Parathyroid adenoma (tissue), 2 donors: Measurements from ENCODE around the gene TMEM242.
"Not testable (repeated sequence)": the region's sequence is repeated elsewhere in the genome, so short reads cannot be mapped to it uniquely, and the experiment has no call there.

Experiments
- H2AFZ ChIP-seq: fragments of 300-600 bp; sonication (generic); one replicate; pipeline ENCODE4 v1.7.0; 2017; ENCODE audit warnings: antibody characterized with exemption, mild to moderate bottlenecking
- H3K27ac ChIP-seq: fragments of 300-600 bp; sonication (generic); one replicate; pipeline ENCODE4 v1.7.0; 2017
- H3K27me3 ChIP-seq: fragments of 300-600 bp; sonication (generic); one replicate; pipeline ENCODE4 v1.7.0; 2017; ENCODE audit warnings: low read length; ENCODE audit not compliant: control insufficient read depth, insufficient read depth
- H3K36me3 ChIP-seq: fragments of 300-600 bp; sonication (generic); one replicate; pipeline ENCODE4 v1.7.0; 2017; ENCODE audit warnings: low read length; ENCODE audit not compliant: control insufficient read depth, insufficient read depth
- H3K4me1 ChIP-seq: fragments of 300-600 bp; sonication (generic); one replicate; pipeline ENCODE4 v1.7.0; 2017; ENCODE audit warnings: control low read depth
- H3K4me2 ChIP-seq: fragments of 300-600 bp; sonication (generic); one replicate; pipeline ENCODE4 v1.7.0; 2017; ENCODE audit warnings: low read length
- H3K4me3 ChIP-seq: fragments of 300-600 bp; sonication (generic); one replicate; pipeline ENCODE4 v1.7.0; 2017; ENCODE audit warnings: low read depth, low read length
- H3K79me2 ChIP-seq: fragments of 300-600 bp; sonication (generic); one replicate; pipeline ENCODE4 v1.7.0; 2017; ENCODE audit warnings: control low read depth
- H3K9ac ChIP-seq: fragments of 300-600 bp; sonication (generic); one replicate; pipeline ENCODE4 v1.7.0; 2017; ENCODE audit warnings: mild to moderate bottlenecking
- H3K9me3 ChIP-seq: fragments of 300-600 bp; sonication (generic); one replicate; pipeline ENCODE4 v1.7.0; 2017; ENCODE audit warnings: low read length; ENCODE audit not compliant: control insufficient read depth
- CTCF ChIP-seq: fragments of 300-600 bp; sonication (generic); IDR thresholded peaks from one replicate; pipeline ENCODE4 v1.7.0; 2017; ENCODE audit warnings: antibody characterized with exemption, mild to moderate bottlenecking
- donor health status: primary hyperparathyroidism.

Gene TMEM242

GRCh38 chr6:157312757-157313156 lies 10.6 kb downstream of the TMEM242 start:
- H3K27ac ChIP-seq = no peak overlapping the region
- H3K4me1 ChIP-seq = peaks cover 8% of the 10 kb centered on the region
- H3K4me3 ChIP-seq = no peak overlapping the region
- H3K27me3 ChIP-seq = no peaks in the 10 kb centered on the region
- peaks cover 3% of the 10 kb centered on the region for H3K79me2 ChIP-seq
- H3K4me2 ChIP-seq = no peak overlapping the region
- H2AFZ ChIP-seq = no peak overlapping the region
- no peak overlapping the region for H3K9ac ChIP-seq
- no peaks in the 10 kb centered on the region for H3K9me3 ChIP-seq
- H3K36me3 ChIP-seq = no peaks in the 10 kb centered on the region
- no peak for TF ChIP-seq CTCF

- H2AFZ ChIP-seq, H3K79me2 ChIP-seq, H3K9me3 ChIP-seq, H3K27me3 ChIP-seq, H3K36me3 ChIP-seq, H3K4me2 ChIP-seq, H3K4me1 ChIP-seq, H3K27ac ChIP-seq, H3K9ac ChIP-seq, H3K4me3 ChIP-seq: not testable (repeated sequence)
Measured at GRCh38 chr6:157310693-157311092, 12.6 kb downstream of the TMEM242 start.

GRCh38 chr6:157307661-157308060 lies 15.7 kb downstream of the TMEM242 start:
- no peaks in the 10 kb centered on the region for H3K36me3 ChIP-seq
- no peak overlapping the region for H2AFZ ChIP-seq
- no peak overlapping the region for H3K4me3 ChIP-seq
- no peaks in the 10 kb centered on the region for H3K9me3 ChIP-seq
- peaks cover 3% of the 10 kb centered on the region for H3K79me2 ChIP-seq
- H3K4me2 ChIP-seq = no peak overlapping the region
- H3K4me1 ChIP-seq = no peaks in the 10 kb centered on the region
- no peaks in the 10 kb centered on the region for H3K27me3 ChIP-seq
- no peak overlapping the region for H3K9ac ChIP-seq
- no peak overlapping the region for H3K27ac ChIP-seq
- TF ChIP-seq CTCF = no peak

DNA sequence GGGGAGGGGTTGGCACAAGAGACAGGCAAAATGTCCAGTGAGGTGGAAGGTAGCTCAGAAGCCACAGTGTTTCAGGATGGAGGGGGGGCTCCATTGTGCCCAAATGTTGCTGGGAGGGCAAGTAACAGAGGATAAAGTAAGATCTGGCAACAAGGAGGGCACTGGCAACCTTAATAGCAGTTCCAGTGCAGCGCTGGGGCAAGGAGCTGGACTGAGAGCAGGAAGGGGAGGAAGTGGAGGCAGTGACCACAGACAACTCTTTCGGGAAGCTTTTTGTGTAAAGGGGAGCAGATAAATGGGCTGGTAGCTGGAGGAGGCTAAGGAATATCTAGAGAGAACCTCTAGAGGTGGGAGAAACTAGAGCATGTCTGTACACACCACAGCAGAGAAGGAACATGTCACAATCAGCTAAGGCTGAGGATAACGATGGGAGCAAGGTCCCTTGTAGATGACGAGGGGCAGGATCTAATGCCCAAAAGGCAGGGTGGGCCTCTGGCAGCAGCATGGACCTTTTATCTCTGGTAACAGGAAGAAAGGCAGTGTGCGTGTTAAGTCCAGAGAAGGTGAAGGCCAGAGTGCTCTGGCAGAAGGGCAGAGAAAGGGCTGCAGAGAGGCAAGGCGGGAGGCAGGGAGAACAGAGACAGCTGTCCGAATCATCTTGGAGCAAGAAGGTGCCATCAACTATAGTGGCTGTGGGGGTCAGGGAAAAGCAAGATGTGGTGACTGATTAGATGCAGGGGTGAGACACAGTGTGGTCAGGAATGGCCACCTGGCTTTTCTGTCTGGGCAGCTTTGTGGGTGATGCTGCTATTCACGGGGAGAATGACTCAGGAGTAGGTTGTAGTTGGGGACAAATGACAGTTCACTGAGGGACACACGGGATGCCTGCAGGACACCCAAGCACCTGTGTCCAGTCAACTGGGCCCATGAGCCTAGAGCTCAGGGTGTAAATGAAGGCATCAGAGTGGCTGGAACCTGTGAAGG lies 17.4 kb downstream of the TMEM242 start:
- H3K4me2 ChIP-seq = no peak overlapping the region
- no peak for TF ChIP-seq CTCF
- H3K36me3 ChIP-seq = no peaks in the 10 kb centered on the region
- no peak overlapping the region for H2AFZ ChIP-seq
- H3K9ac ChIP-seq = no peak overlapping the region
- no peaks in the 10 kb centered on the region for H3K4me1 ChIP-seq
- H3K9me3 ChIP-seq = no peaks in the 10 kb centered on the region
- H3K27ac ChIP-seq = peak overlapping the region; percentile 47
- H3K27me3 ChIP-seq = no peaks in the 10 kb centered on the region
- H3K4me3 ChIP-seq = no peak overlapping the region
- peaks cover 3% of the 10 kb centered on the region for H3K79me2 ChIP-seq

- Histone ChIP-seq H3K4me2 (no peak overlapping the region), H3K4me1 (no peaks in the 10 kb centered on the region), H3K9me3 (no peaks in the 10 kb centered on the region), H3K79me2 (peaks cover under 1% of the 10 kb centered on the region), H3K27me3 (no peaks in the 10 kb centered on the region), H3K27ac (peak overlapping the region; percentile 51), H2AFZ (no peak overlapping the region), H3K36me3 (no peaks in the 10 kb centered on the region), H3K9ac (no peak overlapping the region), H3K4me3 (no peak overlapping the region)
- TF ChIP-seq CTCF = no peak
Measured at GRCh38 chr6:157304899-157305663, 18.2 kb downstream of the TMEM242 start.
